K562 (cell line): ENCODE results near the gene PPAT. TPM values are rescaled to one million over a fixed set of nuclear protein-coding genes. Genes with fewer than 3 reads are reported as not detected.

Experiments
- LARP7 ChIP-seq: fragments of 450-650 bp; IDR thresholded peaks from 2 replicates; pipeline ENCODE4 v1.6.1; 2016
- polyA plus RNA-seq, 8 experiments: library from polyadenylated mRNA; depleted of rRNA in 4 of 8; stranded (reverse) in 5 of 8; unstranded in 3 of 8; fragments of >200 nt; fragmentation: Nextera tagmentation in 2 of 8; fragmentation: Illumina TruSeq in 1 of 8; extraction: Ambion mirVana in 2 of 8; extraction: Trizol in 1 of 8; gene quantifications; 2 replicates each; pipeline versions ENCODE4 v1.2.1 to v1.2.3, GENCODE V29; 2011 to 2014; ENCODE audit warnings: inconsistent platforms in 1 of 8, missing spikeins in 1 of 8
- total RNA-seq, 7 experiments: library from RNA; depleted of rRNA in 6 of 7; stranded (reverse); fragments of >200 nt in 6 of 7; fragmentation: Illumina TruSeq in 2 of 7; extraction: Trizol in 2 of 7; gene quantifications; 2 replicates each; pipeline versions ENCODE4 v1.2.1 to v1.2.3, GENCODE V29; 2011 to 2021; ENCODE audit warnings: low replicate concordance in 1 of 7
- TF ChIP-seq, protein P1 (sequence below), 2 experiments: fragments of 450-650 bp in 1 of 2; sonication (generic) in 1 of 2; formaldehyde crosslinking in 1 of 2; IDR thresholded peaks; 2 replicates each; pipeline versions ENCODE4 v1.7.1 to v1.9.0; 2016 to 2022; ENCODE audit warnings: inconsistent platforms in 1 of 2, mild to moderate bottlenecking in 1 of 2, missing genetic modification reagents in 1 of 2

The PPAT gene
- total and polyA plus RNA-seq, 9 of the 15 experiments (the other 6 are each of a cell fraction or from before 2014, with no cell fraction given): 36.2 to 75.8 (median 55.5) TPM

DNA sequence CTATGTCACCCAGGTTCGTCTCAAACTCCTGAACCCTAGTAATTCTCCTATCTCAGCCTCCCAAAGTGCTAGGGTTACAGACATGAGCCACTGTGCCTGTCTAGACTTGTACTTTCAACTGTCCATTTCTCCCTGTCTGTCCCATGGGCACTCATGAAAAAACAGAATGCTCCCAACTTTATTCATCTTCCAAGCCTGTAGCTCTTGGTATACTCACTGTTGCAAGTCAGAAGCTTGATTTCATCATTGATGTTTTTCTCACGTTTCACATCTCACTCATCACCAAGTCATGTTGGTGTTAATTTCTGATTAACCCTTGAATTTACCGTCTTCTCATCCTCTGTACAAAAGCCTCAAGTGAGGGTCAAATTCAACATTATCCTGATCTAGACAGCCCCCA lies 24.7 kb upstream of the PPAT start (continued):
- TF ChIP-seq, protein P1, sequence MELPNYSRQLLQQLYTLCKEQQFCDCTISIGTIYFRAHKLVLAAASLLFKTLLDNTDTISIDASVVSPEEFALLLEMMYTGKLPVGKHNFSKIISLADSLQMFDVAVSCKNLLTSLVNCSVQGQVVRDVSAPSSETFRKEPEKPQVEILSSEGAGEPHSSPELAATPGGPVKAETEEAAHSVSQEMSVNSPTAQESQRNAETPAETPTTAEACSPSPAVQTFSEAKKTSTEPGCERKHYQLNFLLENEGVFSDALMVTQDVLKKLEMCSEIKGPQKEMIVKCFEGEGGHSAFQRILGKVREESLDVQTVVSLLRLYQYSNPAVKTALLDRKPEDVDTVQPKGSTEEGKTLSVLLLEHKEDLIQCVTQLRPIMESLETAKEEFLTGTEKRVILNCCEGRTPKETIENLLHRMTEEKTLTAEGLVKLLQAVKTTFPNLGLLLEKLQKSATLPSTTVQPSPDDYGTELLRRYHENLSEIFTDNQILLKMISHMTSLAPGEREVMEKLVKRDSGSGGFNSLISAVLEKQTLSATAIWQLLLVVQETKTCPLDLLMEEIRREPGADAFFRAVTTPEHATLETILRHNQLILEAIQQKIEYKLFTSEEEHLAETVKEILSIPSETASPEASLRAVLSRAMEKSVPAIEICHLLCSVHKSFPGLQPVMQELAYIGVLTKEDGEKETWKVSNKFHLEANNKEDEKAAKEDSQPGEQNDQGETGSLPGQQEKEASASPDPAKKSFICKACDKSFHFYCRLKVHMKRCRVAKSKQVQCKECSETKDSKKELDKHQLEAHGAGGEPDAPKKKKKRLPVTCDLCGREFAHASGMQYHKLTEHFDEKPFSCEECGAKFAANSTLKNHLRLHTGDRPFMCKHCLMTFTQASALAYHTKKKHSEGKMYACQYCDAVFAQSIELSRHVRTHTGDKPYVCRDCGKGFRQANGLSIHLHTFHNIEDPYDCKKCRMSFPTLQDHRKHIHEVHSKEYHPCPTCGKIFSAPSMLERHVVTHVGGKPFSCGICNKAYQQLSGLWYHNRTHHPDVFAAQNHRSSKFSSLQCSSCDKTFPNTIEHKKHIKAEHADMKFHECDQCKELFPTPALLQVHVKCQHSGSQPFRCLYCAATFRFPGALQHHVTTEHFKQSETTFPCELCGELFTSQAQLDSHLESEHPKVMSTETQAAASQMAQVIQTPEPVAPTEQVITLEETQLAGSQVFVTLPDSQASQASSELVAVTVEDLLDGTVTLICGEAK (IDR thresholded peaks at IDR 0.05): peak; percentile 72
- TF ChIP-seq, protein P1 (CRISPR knock-in tag; IDR thresholded peaks at IDR 0.05): no peak
- TF ChIP-seq LARP7: no peak
